Osteocyte (in vitro differentiated cells): ENCODE measurements around the gene CTXN2. TPM values are rescaled to one million over a fixed set of nuclear protein-coding genes. Genes with fewer than 3 reads are reported as not detected.

ENCODE experiments used
- DNase-seq: peaks from one replicate; pipeline ENCODE4 v3.0.0; 2021; ENCODE audit warnings: mixed read lengths; ENCODE audit not compliant: unreplicated experiment; ENCODE audit errors: extremely low spot score
- H3K27ac Mint-ChIP-seq: one replicate; pipeline ENCODE4 v1.8.0; 2021; ENCODE audit warnings: mild to moderate bottlenecking, mixed read lengths; ENCODE audit not compliant: unreplicated experiment
- H3K27me3 Mint-ChIP-seq: one replicate; pipeline ENCODE4 v1.8.0; 2021; ENCODE audit warnings: mixed read lengths; ENCODE audit not compliant: unreplicated experiment
- H3K36me3 Mint-ChIP-seq: one replicate; pipeline ENCODE4 v1.8.0; 2021; ENCODE audit warnings: mixed read lengths; ENCODE audit not compliant: unreplicated experiment
- H3K4me1 Mint-ChIP-seq: one replicate; pipeline ENCODE4 v1.8.0; 2021; ENCODE audit warnings: mixed read lengths; ENCODE audit not compliant: unreplicated experiment
- H3K4me3 Mint-ChIP-seq: one replicate; pipeline ENCODE4 v1.8.0; 2021; ENCODE audit warnings: mild to moderate bottlenecking, moderate library complexity, mixed read lengths; ENCODE audit not compliant: unreplicated experiment
- H3K9me3 Mint-ChIP-seq: one replicate; pipeline ENCODE4 v1.8.0; 2021; ENCODE audit warnings: mixed read lengths; ENCODE audit not compliant: unreplicated experiment
- total RNA-seq: library from RNA; stranded (reverse); gene quantifications from 2 replicates; pipeline ENCODE4 v1.2.1, GENCODE V29; 2021
- TF ChIP-seq, protein P1 (sequence below): fragments of 200-600 bp; sonication (generic); IDR thresholded peaks from 2 replicates; pipeline ENCODE4 v1.5.0; 2021; ENCODE audit warnings: antibody characterized with exemption, mild to moderate bottlenecking, moderate library complexity

Gene CTXN2
- total RNA-seq, 1 donor from 2014 or later: not detected

- H3K4me1 Mint-ChIP-seq: no peaks in the 10 kb centered on the region
- DNase-seq: no peak
- H3K27ac Mint-ChIP-seq: no peak overlapping the region
- no peak overlapping the region for H3K4me3 Mint-ChIP-seq
- no peaks in the 10 kb centered on the region for H3K9me3 Mint-ChIP-seq
- H3K27me3 Mint-ChIP-seq: peaks cover 51% of the 10 kb centered on the region
- TF ChIP-seq, protein P1, sequence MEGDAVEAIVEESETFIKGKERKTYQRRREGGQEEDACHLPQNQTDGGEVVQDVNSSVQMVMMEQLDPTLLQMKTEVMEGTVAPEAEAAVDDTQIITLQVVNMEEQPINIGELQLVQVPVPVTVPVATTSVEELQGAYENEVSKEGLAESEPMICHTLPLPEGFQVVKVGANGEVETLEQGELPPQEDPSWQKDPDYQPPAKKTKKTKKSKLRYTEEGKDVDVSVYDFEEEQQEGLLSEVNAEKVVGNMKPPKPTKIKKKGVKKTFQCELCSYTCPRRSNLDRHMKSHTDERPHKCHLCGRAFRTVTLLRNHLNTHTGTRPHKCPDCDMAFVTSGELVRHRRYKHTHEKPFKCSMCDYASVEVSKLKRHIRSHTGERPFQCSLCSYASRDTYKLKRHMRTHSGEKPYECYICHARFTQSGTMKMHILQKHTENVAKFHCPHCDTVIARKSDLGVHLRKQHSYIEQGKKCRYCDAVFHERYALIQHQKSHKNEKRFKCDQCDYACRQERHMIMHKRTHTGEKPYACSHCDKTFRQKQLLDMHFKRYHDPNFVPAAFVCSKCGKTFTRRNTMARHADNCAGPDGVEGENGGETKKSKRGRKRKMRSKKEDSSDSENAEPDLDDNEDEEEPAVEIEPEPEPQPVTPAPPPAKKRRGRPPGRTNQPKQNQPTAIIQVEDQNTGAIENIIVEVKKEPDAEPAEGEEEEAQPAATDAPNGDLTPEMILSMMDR: no peak
- H3K36me3 Mint-ChIP-seq: no peaks in the 10 kb centered on the region
Observed at GRCh38 chr15:48244921-48245320, 53.5 kb downstream of the CTXN2 start.

DNA sequence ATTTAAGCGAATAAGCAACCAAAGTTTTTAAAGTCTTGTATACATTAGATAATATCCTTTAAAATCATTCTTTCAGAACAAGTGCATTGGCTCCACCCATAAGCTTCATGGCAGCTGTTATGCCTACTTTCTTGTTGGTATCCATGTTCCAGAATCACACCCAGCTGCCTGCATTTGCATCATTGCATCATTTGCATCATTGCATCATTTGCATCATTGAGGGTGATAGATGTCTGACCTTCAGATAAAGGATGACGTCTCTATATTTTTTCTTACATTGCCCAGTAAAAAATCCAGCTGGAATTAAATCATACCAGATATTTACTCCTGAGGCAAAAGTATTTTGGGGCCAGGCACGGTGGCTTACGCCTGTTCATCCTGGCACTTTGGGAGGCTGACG lies 56.9 kb downstream of the CTXN2 start:
- Mint-ChIP-seq H3K9me3 (no peaks in the 10 kb centered on the region), H3K27me3 (peaks cover 51% of the 10 kb centered on the region), H3K36me3 (no peaks in the 10 kb centered on the region), H3K4me3 (no peak overlapping the region), H3K4me1 (no peaks in the 10 kb centered on the region), H3K27ac (no peak overlapping the region)
- TF ChIP-seq, protein P1: no peak
- no peak for DNase-seq

DNA sequence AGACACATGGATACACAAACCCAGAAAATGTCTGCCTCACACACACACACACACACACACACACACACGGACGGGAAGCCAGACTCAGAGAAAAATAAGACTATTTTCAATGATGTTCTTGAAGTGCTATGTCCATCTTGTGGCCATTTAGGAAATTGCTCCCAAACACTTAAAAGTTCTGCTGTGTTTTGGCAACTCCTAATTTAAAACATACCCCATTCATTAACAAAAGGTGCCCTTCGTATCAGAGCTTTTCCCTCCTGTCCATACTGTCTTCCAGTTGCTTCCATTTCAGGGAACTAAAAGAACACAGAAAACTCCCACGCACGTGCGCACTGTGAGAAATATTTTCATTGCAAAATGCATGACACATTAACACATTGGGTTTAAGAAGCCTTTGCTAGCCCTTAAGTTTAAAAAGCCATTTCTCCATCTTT lies 59.2 kb downstream of the CTXN2 start:
- DNase-seq: no peak
- H3K27ac Mint-ChIP-seq: no peak overlapping the region
- TF ChIP-seq, protein P1: peak; percentile 58

GRCh38 chr15:48253172-48253571 lies 61.7 kb downstream of the CTXN2 start:
- H3K4me3 Mint-ChIP-seq: no peak overlapping the region
- H3K9me3 Mint-ChIP-seq: no peaks in the 10 kb centered on the region
- no peaks in the 10 kb centered on the region for H3K36me3 Mint-ChIP-seq
- H3K27ac Mint-ChIP-seq: no peak overlapping the region
- TF ChIP-seq, protein P1: no peak
- H3K4me1 Mint-ChIP-seq: no peaks in the 10 kb centered on the region
- peaks cover 40% of the 10 kb centered on the region for H3K27me3 Mint-ChIP-seq
- no peak for DNase-seq

More for the DNA sequence above, 59.2 kb downstream of the CTXN2 start:
- Mint-ChIP-seq H3K9me3 (no peaks in the 10 kb centered on the region), H3K36me3 (no peaks in the 10 kb centered on the region), H3K4me1 (no peaks in the 10 kb centered on the region), H3K4me3 (no peak overlapping the region), H3K27me3 (peaks cover 41% of the 10 kb centered on the region)

Other genes starting within 250 kb of the CTXN2 start
- not detected in 2 replicates for gene SLC24A5, start 70.7 kb upstream of the CTXN2 start, total RNA-seq
- gene MYEF2, start 13.4 kb upstream of the CTXN2 start, total RNA-seq: 26.4 and 27.4 TPM in 2 replicates
- gene SLC12A1, start 14.6 kb downstream of the CTXN2 start, total RNA-seq: not detected in 2 replicates
- gene DUT, start 139.8 kb downstream of the CTXN2 start, total RNA-seq: 76.7 and 81.0 TPM in 2 replicates